Measurements from ENCODE around the gene FCMR. TPM values are rescaled to one million over a fixed set of nuclear protein-coding genes. Genes with fewer than 3 reads are reported as not detected.

Gene FCMR
- polyA plus RNA-seq, 3 donors from 2014 or later, result 255 to 454 (median 370) TPM

DNA sequence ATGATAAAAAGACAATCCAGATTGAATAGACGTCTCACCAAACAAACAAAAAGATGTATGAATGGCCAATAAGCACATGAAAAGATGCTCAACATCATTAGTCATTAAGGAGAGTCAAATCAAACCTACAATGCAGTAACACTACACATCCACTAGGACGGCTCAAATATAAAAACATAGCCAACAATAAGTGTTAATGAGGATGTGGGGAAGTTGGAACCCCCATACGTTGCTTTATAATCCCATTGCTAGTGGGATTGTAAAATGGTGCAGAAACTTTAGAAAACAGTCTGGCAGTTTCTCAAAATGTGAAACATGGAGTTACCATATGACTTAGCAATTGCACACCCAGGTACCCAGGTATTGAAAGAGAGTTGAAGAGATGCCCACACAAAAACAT lies 39.2 kb downstream of the FCMR start:
- peaks cover 3 to 11% (median 8%) of the 10 kb centered on the region in 6 donors for H3K9me3 Mint-ChIP-seq
- H3K27me3 Mint-ChIP-seq (ENCODE audit: low read depth in 3 of 3), result peaks cover 0 to 3% (median 3%) of the 10 kb centered on the region in 3 donors
- no peak for DNase-seq
- H3K36me3 Mint-ChIP-seq, result peaks cover 10 to 19% (median 11%) of the 10 kb centered on the region in 3 donors
- H3K4me1 Mint-ChIP-seq, result peaks cover 5 to 20% of the 10 kb centered on the region in 2 donors
- H3K27ac Mint-ChIP-seq, result no peak overlapping the region
- H3K4me3 Mint-ChIP-seq, result no peak overlapping the region

DNA sequence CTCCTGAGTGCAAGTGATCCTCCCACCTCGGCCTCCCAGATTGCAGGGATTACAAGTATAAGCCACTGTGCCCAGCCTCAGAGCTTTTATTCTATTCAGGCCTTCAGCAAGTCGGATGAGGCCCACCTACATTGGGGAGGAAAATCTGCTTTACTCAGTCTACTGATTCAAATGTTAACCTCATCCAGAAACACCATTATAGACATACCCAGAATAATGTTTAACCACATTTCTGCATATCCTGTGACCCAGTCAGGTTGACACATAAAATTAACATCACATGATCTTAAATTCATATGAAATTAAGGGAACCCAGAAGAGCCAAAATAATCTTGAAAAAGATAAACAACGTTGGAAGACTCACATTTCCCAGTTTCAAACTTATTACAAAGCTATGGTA lies 41.4 kb downstream of the FCMR start:
- no peak overlapping the region for H3K4me3 Mint-ChIP-seq
- no peak overlapping the region for H3K27ac Mint-ChIP-seq
- H3K9me3 Mint-ChIP-seq, result peaks cover 7 to 21% (median 12%) of the 10 kb centered on the region in 6 donors
- peaks cover 14 to 18% (median 17%) of the 10 kb centered on the region in 3 donors for H3K36me3 Mint-ChIP-seq
- peaks cover 5 to 20% of the 10 kb centered on the region in 2 donors for H3K4me1 Mint-ChIP-seq
- DNase-seq, result no peak
- peaks cover 0 to 3% (median 2%) of the 10 kb centered on the region in 3 donors for H3K27me3 Mint-ChIP-seq (ENCODE audit: low read depth in 3 of 3)

DNA sequence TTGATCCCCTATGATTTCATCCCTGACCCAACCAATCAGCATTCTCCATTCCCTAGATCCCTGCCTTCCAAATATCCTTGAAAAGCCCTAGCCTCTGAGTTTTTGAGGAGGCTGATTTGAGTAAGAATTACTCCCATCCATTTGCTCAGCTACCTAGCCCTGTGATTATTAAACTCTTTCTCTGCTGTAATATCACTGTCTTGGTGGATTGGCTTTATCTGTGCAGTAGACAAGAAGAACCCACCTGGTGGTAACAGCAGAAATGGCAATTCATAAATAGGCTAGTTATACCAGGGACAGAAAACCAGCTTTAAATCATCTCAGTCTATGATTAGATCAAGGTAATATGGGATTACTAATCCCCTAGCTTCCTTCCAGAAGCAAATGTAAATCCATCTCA lies 43.3 kb downstream of the FCMR start:
- DNase-seq, result no peak
- Mint-ChIP-seq H3K9me3 (peaks cover 7 to 25% (median 15%) of the 10 kb centered on the region in 6 donors), H3K27ac (no peak overlapping the region), H3K27me3 (ENCODE audit: low read depth in 3 of 3) (peaks cover 0 to 3% (median 0%) of the 10 kb centered on the region in 3 donors), H3K36me3 (peaks cover 16 to 21% (median 21%) of the 10 kb centered on the region in 3 donors), H3K4me3 (no peak overlapping the region), H3K4me1 (peaks cover 0 to 7% of the 10 kb centered on the region in 2 donors)

DNA sequence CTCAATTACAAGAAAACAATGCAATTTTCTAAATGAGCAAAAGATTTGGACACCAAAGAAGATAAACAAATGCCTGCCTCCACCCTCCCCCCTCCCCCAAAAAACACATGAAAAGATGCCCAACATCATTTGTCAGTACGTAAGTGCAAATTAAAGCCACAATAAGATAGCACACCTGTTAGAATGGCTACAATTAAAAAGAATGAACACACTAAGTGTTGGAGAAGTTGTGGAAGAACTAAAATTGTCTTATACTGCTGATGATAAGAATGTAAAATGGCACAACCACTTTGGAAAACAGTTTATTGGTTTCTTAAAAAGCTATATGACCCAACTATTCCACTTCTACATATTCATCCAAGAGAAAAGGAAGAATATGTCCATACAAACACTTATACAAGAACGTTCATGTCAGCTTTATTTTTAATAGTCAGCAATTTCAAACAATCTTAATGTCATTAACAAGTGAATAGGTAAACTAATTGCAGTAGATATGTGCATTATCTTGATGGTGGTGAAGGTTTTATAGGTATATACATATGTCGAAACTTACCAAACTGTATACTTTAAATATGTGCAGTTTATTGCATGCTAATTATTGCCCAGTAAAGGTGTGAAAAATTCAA lies 45.9 kb downstream of the FCMR start:
- Mint-ChIP-seq H3K4me1 (no peaks in the 10 kb centered on the region), H3K4me3 (no peak overlapping the region), H3K27me3 (ENCODE audit: low read depth in 3 of 3) (peaks cover 0 to 3% (median under 1%) of the 10 kb centered on the region in 3 donors), H3K9me3 (peaks cover 7 to 28% (median 15%) of the 10 kb centered on the region in 6 donors), H3K27ac (no peak overlapping the region), H3K36me3 (peaks cover 20 to 21% (median 21%) of the 10 kb centered on the region in 3 donors)
- no peak for DNase-seq

DNA sequence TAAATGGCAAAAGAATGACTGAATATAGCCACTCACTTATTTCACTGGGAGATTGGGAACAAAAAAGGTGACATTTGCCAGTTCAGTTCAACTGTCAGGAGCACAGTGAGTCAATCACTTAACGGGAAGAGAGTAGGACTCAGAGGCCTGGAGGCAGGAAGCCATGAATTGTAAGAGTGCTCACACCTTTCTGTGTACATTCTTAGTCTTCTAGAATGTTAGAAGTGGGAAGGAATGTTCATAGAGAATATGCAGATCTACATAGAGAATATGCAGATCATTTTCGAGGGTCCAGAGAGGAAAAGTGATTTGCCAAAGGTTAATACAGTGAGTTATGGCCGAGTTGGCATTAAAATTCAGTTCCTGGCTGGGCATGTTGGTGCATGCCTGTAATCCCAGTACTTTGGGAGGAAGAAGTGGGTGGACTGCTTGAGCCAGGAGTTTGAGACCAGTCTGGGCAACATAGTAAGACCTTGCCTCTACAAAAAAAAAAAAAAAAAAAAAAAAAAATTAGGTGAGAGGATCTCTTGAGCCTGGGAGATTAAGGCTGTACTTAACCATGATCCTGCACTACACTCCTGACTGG lies 48.0 kb downstream of the FCMR start:
- Mint-ChIP-seq H3K9me3 (peaks cover 7 to 28% (median 15%) of the 10 kb centered on the region in 6 donors), H3K4me1 (no peaks in the 10 kb centered on the region), H3K4me3 (no peak overlapping the region), H3K36me3 (peaks cover 15 to 21% (median 17%) of the 10 kb centered on the region in 3 donors), H3K27me3 (ENCODE audit: low read depth in 3 of 3) (peaks cover 0 to 3% (median 1%) of the 10 kb centered on the region in 3 donors), H3K27ac (no peak overlapping the region)
- DNase-seq, result no peak

DNA sequence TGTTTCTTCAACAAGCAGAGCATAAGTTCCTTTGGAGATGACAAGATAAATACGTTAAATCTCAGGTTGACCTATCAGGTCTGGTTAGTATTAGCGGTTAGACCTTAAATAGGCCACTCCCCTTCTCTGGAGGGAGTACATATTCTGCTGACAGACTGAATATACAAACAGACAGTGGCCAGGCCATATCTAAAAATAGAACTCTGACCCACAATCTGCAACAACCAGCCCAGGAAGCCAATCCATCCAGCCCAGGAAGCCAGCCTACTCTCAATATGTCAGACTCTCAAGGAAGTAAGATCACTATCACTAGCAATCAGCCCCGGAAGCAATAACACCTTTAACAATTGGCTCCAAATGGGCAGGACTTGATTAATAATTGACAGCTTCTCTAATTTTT lies 49.6 kb downstream of the FCMR start:
- peaks cover 0 to 14% (median 9%) of the 10 kb centered on the region in 6 donors for H3K9me3 Mint-ChIP-seq
- DNase-seq, result no peak
- no peaks in the 10 kb centered on the region for H3K4me1 Mint-ChIP-seq
- peaks cover 8 to 9% (median 9%) of the 10 kb centered on the region in 3 donors for H3K36me3 Mint-ChIP-seq
- peaks cover 0 to 5% (median 3%) of the 10 kb centered on the region in 3 donors for H3K27me3 Mint-ChIP-seq (ENCODE audit: low read depth in 3 of 3)
- no peak overlapping the region for H3K27ac Mint-ChIP-seq
- no peak overlapping the region for H3K4me3 Mint-ChIP-seq

DNA sequence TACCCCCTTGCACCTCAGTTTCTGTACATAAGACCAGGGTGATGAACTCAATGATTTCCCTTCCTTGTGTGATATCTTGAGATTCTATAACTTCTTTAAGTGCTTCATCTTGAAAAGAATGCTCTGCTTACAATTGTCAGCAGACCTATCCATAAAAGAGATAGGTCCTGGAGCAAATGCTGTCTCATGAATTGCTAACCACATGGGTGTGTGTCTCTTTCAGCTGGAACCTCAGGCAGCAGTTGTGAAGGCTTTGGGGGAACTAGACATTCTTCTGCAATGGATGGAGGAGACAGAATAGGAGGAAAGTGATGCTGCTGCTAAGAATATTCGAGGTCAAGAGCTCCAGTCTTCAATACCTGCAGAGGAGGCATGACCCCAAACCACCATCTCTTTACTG lies 53.5 kb downstream of the FCMR start:
- H3K4me1 Mint-ChIP-seq, result no peaks in the 10 kb centered on the region
- DNase-seq, result no peak

DNA sequence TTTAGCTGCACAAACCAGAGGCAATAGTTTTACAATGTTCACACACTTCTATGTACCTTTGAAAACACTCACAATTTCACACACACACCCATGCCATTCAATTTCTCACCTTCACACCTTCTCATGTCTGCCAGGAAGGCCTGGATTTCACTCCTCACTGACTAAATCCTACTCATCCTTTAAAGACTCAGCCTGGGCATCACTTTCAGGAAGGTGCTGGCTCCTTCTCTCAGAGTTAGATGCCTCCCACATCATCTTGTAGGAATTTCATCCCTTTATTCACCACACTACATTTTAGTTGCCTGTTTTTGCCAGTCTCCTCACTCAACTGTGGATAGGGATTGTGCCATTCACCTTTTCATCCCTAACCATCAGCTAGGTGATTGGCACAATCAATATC lies 54.0 kb downstream of the FCMR start:
- DNase-seq, result no peak
- Mint-ChIP-seq H3K36me3 (no peaks in the 10 kb centered on the region), H3K27ac (no peak overlapping the region), H3K27me3 (ENCODE audit: low read depth in 3 of 3) (peaks cover 2 to 9% (median 7%) of the 10 kb centered on the region in 3 donors), H3K9me3 (peaks cover 0 to 3% (median 0%) of the 10 kb centered on the region in 6 donors), H3K4me3 (no peak overlapping the region), H3K4me1 (no peaks in the 10 kb centered on the region)

More for the DNA sequence above, 53.5 kb downstream of the FCMR start:
- peaks cover 2 to 5% (median 4%) of the 10 kb centered on the region in 3 donors for H3K27me3 Mint-ChIP-seq (ENCODE audit: low read depth in 3 of 3)
- H3K4me3 Mint-ChIP-seq, result no peak overlapping the region
- H3K9me3 Mint-ChIP-seq, result peaks cover 0 to 3% (median 0%) of the 10 kb centered on the region in 6 donors
- no peak overlapping the region for H3K27ac Mint-ChIP-seq
- H3K36me3 Mint-ChIP-seq, result peaks cover 0 to 3% (median 0%) of the 10 kb centered on the region in 3 donors

DNA sequence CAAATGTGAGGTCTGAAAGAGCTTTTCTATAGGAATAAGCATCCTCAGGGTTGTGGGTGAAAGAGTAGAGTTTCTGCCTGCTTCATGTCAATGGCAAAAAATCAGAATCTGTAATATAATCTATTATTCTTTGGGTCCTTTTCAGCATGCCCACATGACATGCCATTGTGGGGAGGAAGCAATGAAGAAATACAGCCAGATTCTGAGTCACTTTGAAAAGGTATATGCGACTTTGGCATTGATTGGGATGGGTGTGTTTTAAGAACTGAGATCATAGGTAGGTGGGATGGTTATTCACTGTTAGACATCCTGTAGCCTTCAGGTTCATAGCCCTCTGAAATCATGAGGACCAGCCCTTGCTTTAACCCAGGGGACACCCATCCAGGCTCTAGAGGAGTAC lies 54.5 kb downstream of the FCMR start:
- Mint-ChIP-seq H3K27me3 (ENCODE audit: low read depth in 3 of 3) (peaks cover 2 to 9% (median 7%) of the 10 kb centered on the region in 3 donors), H3K27ac (no peak overlapping the region), H3K4me3 (no peak overlapping the region)

DNA sequence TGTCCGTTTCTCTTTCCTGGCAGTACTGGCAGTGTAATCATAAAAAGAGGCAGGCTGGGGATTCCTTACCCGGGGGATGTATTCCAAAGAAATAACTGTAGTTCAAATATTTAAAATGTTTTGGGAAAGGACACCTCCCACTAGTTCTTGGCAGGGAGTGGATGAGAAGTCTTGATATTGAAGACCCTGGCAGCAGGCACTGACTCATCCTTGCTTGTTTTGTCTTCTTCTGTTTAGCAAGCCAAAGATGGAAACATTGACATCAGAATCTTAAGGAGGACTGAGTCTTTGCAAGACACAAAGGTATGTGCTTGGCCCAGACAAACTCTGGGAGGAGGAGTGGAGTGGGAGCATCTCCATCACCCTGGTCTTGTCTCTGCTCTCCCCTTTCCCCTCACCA lies 55.7 kb downstream of the FCMR start:
- H3K27ac Mint-ChIP-seq, result no peak overlapping the region
- no peaks in the 10 kb centered on the region for H3K9me3 Mint-ChIP-seq

More for the DNA sequence above, 54.5 kb downstream of the FCMR start:
- Mint-ChIP-seq H3K4me1 (no peaks in the 10 kb centered on the region), H3K36me3 (no peaks in the 10 kb centered on the region), H3K9me3 (peaks cover 0 to 3% (median 0%) of the 10 kb centered on the region in 6 donors)
- DNase-seq, result no peak

DNA sequence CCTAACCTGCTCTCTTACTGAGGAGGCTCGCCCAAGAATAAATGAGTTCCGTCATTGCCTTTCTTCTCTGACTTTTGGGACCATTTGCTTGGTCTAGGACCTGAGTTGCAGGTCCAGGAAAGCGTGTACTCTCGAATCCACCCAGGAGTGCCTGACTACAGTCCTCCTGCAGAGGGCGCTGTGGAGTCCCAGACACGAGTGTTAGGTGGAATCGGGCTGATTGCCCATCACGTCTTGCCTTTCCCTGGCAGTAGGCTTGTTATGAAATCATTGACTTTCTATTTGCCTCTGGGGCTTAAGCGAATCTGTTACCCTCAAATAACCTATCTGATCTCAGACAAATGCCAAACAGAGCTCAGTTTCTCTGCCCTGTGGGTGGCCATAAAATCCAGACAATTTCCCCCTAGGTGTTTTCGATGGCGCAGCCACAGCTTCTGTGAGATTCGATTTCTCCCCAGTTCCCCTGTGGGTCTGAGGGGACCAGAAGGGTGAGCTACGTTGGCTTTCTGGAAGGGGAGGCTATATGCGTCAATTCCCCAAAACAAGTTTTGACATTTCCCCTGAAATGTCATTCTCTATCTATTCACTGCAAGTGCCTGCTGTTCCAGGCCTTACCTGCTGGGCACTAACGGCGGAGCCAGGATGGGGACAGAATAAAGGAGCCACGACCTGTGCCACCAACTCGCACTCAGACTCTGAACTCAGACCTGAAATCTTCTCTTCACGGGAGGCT lies 56.6 kb downstream of the FCMR start, which contains the start of gene IL20:
IL20 (plus strand) TSS at position 685 of the 733 bp plus-strand sequence. CDS start 230 bp downstream, outside the sequence.
- Mint-ChIP-seq H3K9me3 (no peaks in the 10 kb centered on the region), H3K27me3 (ENCODE audit: low read depth in 3 of 3) (peaks cover 2 to 9% (median 5%) of the 10 kb centered on the region in 3 donors), H3K4me3 (no peak within 1 kb of the TSS), H3K36me3 (peaks cover 0 to 4% (median 3%) of the 10 kb centered on the region in 3 donors), H3K27ac (no peak within 1 kb of the TSS), H3K4me1 (no peaks in the 10 kb centered on the region)
- peak; percentile 66 to 75 (median 70) for DNase-seq

More for the DNA sequence above, 55.7 kb downstream of the FCMR start:
- H3K36me3 Mint-ChIP-seq, result peaks cover 0 to 3% (median 3%) of the 10 kb centered on the region in 3 donors
- no peak overlapping the region for H3K4me3 Mint-ChIP-seq
- H3K27me3 Mint-ChIP-seq (ENCODE audit: low read depth in 3 of 3), result peaks cover 2 to 9% (median 7%) of the 10 kb centered on the region in 3 donors
- H3K4me1 Mint-ChIP-seq, result no peaks in the 10 kb centered on the region
- DNase-seq, result no peak

DNA sequence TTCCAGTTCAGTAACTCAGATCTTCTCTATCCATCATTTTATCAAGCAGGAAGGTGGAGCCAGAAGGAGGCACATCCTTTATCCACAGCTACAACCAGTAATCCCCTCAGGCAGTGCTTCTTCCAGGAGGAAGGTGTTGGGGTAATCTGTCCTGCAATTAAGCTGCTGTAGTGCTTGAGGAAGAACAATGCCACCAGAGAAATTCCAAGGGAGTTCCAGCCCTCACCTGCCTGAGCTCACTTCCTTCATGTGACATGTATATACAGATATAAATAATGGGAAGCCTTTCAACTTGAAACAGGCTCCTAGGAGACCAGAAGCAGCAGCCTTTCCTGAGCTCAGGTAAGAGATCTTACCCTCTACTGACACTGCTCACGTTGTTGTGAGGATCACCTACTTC lies 58.5 kb downstream of the FCMR start:
- peaks cover 0 to 4% (median 3%) of the 10 kb centered on the region in 3 donors for H3K36me3 Mint-ChIP-seq
- H3K9me3 Mint-ChIP-seq, result no peaks in the 10 kb centered on the region
- H3K27ac Mint-ChIP-seq, result no peak overlapping the region
- DNase-seq, result no peak
- H3K4me1 Mint-ChIP-seq, result no peaks in the 10 kb centered on the region
- no peak overlapping the region for H3K4me3 Mint-ChIP-seq
- peaks cover 2 to 9% (median 3%) of the 10 kb centered on the region in 3 donors for H3K27me3 Mint-ChIP-seq (ENCODE audit: low read depth in 3 of 3)

DNA sequence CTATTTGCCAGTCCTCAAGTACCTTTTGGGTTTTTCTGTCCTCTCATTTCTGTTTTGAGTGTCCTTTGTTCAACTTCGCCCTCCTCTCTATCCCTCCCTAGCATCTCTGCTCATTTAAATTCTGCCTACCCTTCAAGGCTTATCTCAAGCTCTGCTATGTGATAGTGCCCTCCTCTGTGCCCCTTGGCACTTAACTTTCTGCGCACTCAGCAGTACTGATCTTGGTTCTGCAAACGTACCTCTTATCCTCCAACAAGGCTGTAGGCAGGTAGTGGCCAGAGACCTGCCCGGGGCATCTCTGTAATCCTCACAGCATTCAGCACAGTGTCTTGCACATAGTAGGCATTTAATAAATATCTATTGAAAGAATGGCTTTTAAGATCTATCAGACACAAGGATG lies 61.6 kb downstream of the FCMR start:
- Mint-ChIP-seq H3K27ac (no peak overlapping the region), H3K9me3 (no peaks in the 10 kb centered on the region), H3K4me3 (no peak overlapping the region), H3K4me1 (no peaks in the 10 kb centered on the region), H3K27me3 (ENCODE audit: low read depth in 3 of 3) (peaks cover 2 to 15% (median 4%) of the 10 kb centered on the region in 3 donors), H3K36me3 (peaks cover 0 to 4% (median 3%) of the 10 kb centered on the region in 3 donors)
- no peak for DNase-seq
